ENCODE results near the gene LPCAT2.

- no peak for TF ChIP-seq KLF16 (CRISPR knock-in tag; IDR thresholded peaks at IDR 0.05)
- no peak for TF ChIP-seq NFE2L1 (CRISPR knock-in tag; IDR thresholded peaks at IDR 0.05; ENCODE audit: borderline replicate concordance)
Measured at GRCh38 chr16:55628306-55628968, 119.6 kb downstream of the LPCAT2 start.

Measured in HepG2 (cell line).